Gastroesophageal sphincter (tissue), 4 donors: ENCODE measurements around the gene GNAI2. TPM values are rescaled to one million over a fixed set of nuclear protein-coding genes. Genes with fewer than 3 reads are reported as not detected.

ENCODE experiments used
- ATAC-seq: fragments of 150-250 bp; one replicate; pipeline ENCODE4 v1.9.1; 2016; ENCODE audit warnings: mild to moderate bottlenecking, moderate library complexity
- H3K27ac ChIP-seq, 4 donors: fragments of 200-600 bp; sonication (generic) in 3 of 4; 1 replicate in 3 of 4; 2 replicates in 1 of 4; pipeline ENCODE4 v1.5.1; 2016 to 2019
- H3K27me3 ChIP-seq: fragments of 200-600 bp; sonication (generic); one replicate; pipeline ENCODE4 v1.5.1; 2019
- H3K36me3 ChIP-seq, 2 donors: fragments of 200-600 bp; sonication (generic); one replicate each; pipeline ENCODE4 v1.5.1; 2019; ENCODE audit warnings: control low read depth in 1 of 2
- H3K4me1 ChIP-seq, 3 donors: fragments of 200-600 bp; sonication (generic); 1 replicate in 2 of 3; 2 replicates in 1 of 3; pipeline ENCODE4 v1.5.1; 2016 to 2019; ENCODE audit warnings: control low read depth in 2 of 3
- H3K4me3 ChIP-seq, 2 donors: fragments of 200-600 bp; sonication (generic); one replicate each; pipeline ENCODE4 v1.5.1; 2019; ENCODE audit warnings: mild to moderate bottlenecking in 1 of 2, moderate library complexity in 1 of 2
- H3K9me3 ChIP-seq, 3 donors: fragments of 200-600 bp; sonication (generic); one replicate each; pipeline ENCODE4 v1.5.1; 2017 to 2019; ENCODE audit warnings: control low read depth in 2 of 3
- EP300 ChIP-seq: sonication (generic); formaldehyde crosslinking; IDR thresholded peaks from one replicate; pipeline ENCODE4 v1.6.1; 2017; ENCODE audit warnings: antibody characterized with exemption, mild to moderate bottlenecking
- POLR2A ChIP-seq, 2 donors: fragments of 450-650 bp; IDR thresholded peaks; one replicate each; pipeline ENCODE4 v1.6.1; 2017; ENCODE audit warnings: antibody characterized with exemption in 2 of 2, mild to moderate bottlenecking in 2 of 2, moderate library complexity in 1 of 2
- POLR2AphosphoS5 ChIP-seq: sonication (generic); formaldehyde crosslinking; IDR thresholded peaks from one replicate; pipeline ENCODE4 v1.6.1; 2017; ENCODE audit warnings: antibody characterized with exemption
- WGBS, 2 donors: methylation state at CpG; one replicate each; pipeline ENCODE4 v1.1.5; 2018; ENCODE audit warnings: low coverage in 1 of 2; 5-methylcytosine and 5-hydroxymethylcytosine counted together
- total RNA-seq, 4 donors: library from RNA; depleted of rRNA; stranded (reverse); fragments of >200 nt; gene quantifications; one replicate each; pipeline ENCODE4 v1.1.0, GENCODE V29; 2016
- TF ChIP-seq, protein P1 (sequence below), 4 experiments: fragments of 200-600 bp in 2 of 4; fragments of 450-650 bp in 2 of 4; sonication (generic) in 1 of 4; IDR thresholded peaks; one replicate each; pipeline ENCODE4 v1.5.1; 2017 to 2019; ENCODE audit warnings: antibody characterized with exemption in 4 of 4, mild to moderate bottlenecking in 2 of 4, moderate library complexity in 2 of 4

GNAI2 gene
- total RNA-seq, 4 donors from 2014 or later, result 172 to 262 (median 222) TPM

DNA sequence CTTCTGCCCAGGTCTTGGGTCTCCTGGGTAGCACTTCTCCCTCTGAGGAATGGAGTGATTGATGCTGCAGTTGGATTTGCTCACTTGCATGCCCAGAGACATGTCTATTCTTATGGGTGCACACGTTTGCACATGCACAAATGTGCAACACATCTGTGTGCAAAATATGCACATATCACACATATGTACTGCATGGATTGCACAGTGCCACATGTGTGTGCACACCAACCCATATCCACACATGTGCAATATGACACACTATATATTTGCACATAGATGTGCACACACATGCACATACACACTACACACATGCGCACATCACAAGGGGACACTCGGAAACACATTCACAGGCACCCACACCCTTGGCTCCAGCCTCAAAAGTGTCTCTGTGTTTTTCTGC lies 32.3 kb downstream of the GNAI2 start:
- ATAC-seq, result no peak
- H3K27me3 ChIP-seq, result no peaks in the 10 kb centered on the region
- peaks cover 0 to 97% (median 44%) of the 10 kb centered on the region in 3 donors for H3K4me1 ChIP-seq
- WGBS, 2 donors, result 20 to 40% methylated on average over 2 to 3 of the region's 3 CpGs
- TF ChIP-seq, protein P1, sequence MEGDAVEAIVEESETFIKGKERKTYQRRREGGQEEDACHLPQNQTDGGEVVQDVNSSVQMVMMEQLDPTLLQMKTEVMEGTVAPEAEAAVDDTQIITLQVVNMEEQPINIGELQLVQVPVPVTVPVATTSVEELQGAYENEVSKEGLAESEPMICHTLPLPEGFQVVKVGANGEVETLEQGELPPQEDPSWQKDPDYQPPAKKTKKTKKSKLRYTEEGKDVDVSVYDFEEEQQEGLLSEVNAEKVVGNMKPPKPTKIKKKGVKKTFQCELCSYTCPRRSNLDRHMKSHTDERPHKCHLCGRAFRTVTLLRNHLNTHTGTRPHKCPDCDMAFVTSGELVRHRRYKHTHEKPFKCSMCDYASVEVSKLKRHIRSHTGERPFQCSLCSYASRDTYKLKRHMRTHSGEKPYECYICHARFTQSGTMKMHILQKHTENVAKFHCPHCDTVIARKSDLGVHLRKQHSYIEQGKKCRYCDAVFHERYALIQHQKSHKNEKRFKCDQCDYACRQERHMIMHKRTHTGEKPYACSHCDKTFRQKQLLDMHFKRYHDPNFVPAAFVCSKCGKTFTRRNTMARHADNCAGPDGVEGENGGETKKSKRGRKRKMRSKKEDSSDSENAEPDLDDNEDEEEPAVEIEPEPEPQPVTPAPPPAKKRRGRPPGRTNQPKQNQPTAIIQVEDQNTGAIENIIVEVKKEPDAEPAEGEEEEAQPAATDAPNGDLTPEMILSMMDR (IDR thresholded peaks at IDR 0.05), result no peak
- TF ChIP-seq POLR2A (IDR thresholded peaks at IDR 0.05), result no peak
- no peak for TF ChIP-seq POLR2AphosphoS5
- no peak for TF ChIP-seq EP300
- H3K9me3 ChIP-seq, result no peaks in the 10 kb centered on the region
- H3K36me3 ChIP-seq, result no peaks in the 10 kb centered on the region
- H3K27ac ChIP-seq, result peak overlapping the region in 3 of 4 donors; percentile 95 to 100 (median 98)
- peak overlapping the region in 1 of 2 donors; percentile 68 for H3K4me3 ChIP-seq

DNA sequence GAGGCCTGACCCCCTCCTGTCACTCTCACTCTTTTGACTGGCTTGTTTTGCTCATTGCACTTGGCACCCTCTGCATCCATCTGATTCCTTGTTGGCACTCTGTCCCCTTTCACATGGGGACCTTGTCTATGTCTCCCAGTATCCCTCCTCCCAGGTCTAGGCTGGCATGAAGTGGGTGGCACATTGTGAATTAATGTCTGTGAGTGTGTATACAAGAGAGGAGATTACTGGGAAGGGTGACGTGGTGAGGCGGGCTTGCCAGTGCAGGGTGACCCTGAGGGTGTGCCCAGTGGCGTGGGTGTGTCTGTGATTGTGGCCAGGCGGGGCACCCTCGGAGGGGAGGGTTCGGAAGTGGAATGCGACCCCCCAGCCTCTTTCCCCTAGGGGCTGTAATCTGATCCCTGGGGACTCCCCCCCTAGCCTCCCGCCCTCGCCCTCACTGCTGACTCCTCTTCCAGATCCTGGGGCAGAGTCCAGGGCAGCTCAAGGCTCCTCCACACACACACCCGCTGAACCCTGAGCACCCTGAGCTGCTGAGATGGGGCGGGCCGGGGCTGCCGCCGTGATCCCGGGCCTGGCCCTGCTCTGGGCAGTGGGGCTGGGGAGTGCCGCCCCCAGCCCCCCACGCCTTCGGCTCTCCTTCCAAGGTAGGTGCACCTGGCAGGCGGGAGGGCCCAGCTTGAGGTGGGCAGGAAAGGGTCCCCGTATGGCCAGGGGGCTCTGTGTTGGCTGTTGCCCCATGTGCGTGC lies 32.9 kb downstream of the GNAI2 start, which contains the start of gene SEMA3B:
Gene SEMA3B, plus strand, starts transcription at position 445 of the 749 bp plus-strand sequence. Its CDS starts 94 bp downstream, at position 539.
- peak; percentile 88 for TF ChIP-seq POLR2AphosphoS5
- no peak for TF ChIP-seq POLR2A (IDR thresholded peaks at IDR 0.05)
- peak within 1 kb of the TSS; percentile 95 to 100 (median 98) for H3K27ac ChIP-seq
- no peaks in the 10 kb centered on the region for H3K9me3 ChIP-seq
- H3K4me1 ChIP-seq, result peaks cover 0 to 97% (median 48%) of the 10 kb centered on the region in 3 donors
- peak within 1 kb of the TSS; percentile 7 to 68 for H3K4me3 ChIP-seq
- no peaks in the 10 kb centered on the region for H3K36me3 ChIP-seq
- peak; percentile 15 for ATAC-seq
- WGBS, 2 donors, result 47% methylated on average over 7 of the region's 21 CpGs; no CpG with 5 or more reads in 1 of the 2 donors
- H3K27me3 ChIP-seq, result peaks cover 5% of the 10 kb centered on the region

DNA sequence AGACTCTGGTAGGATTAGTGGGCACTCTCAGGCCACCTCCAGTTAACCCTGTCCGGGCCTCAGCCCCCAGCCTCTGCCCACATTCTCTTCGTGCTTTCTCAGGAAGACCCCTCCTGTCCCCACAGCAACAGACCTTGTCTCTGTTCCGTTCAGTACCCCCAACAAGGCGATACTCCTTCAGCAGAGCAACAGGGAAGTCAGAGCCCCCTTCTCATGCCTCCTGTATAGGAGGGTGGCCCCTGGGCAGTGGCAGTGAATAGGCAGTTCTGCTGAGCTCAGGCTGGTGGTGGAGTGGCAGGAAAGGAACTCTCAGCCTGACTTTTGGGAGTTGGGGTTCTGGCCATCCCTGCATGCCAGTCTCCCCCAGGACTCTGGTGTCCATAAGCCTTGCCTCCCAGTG lies 33.5 kb downstream of the GNAI2 start:
- H3K27me3 ChIP-seq, result peaks cover 6% of the 10 kb centered on the region
- peaks cover 0 to 97% (median 48%) of the 10 kb centered on the region in 3 donors for H3K4me1 ChIP-seq
- H3K4me3 ChIP-seq, result peak overlapping the region; percentile 7 to 68
- H3K27ac ChIP-seq, result peak overlapping the region; percentile 16 to 100 (median 96)
- peaks cover 0 to under 1% of the 10 kb centered on the region in 2 donors for H3K36me3 ChIP-seq
- no peak for ATAC-seq
- H3K9me3 ChIP-seq, result no peaks in the 10 kb centered on the region
- TF ChIP-seq, protein P1 (IDR thresholded peaks at IDR 0.05), result no peak
- TF ChIP-seq POLR2A (IDR thresholded peaks at IDR 0.05) (no peak), EP300 (no peak), POLR2AphosphoS5 (no peak)
- WGBS, 2 donors, result no CpG with 5 or more reads among the region's 4 CpGs

DNA sequence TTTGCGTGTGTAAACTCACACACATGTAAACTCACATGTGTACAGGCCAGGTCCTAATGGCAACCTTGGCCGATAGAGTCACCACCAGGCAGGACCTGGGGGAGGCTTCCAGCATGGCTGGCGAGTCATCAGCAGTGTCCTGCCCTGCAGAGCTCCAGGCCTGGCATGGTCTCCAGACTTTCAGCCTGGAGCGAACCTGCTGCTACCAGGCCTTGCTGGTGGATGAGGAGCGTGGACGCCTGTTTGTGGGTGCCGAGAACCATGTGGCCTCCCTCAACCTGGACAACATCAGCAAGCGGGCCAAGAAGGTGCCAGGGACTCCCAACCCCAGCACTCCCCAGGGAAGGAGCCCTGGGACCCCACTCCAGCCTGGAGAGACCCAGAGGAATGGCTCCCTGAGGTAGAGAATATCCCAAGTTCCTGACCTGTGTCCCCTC lies 34.0 kb downstream of the GNAI2 start:
- H3K27ac ChIP-seq, result peak overlapping the region in 3 of 4 donors; percentile 95 to 100 (median 98)
- peaks cover 0 to 6% of the 10 kb centered on the region in 2 donors for H3K36me3 ChIP-seq
- peaks cover 0 to 97% (median 47%) of the 10 kb centered on the region in 3 donors for H3K4me1 ChIP-seq
- TF ChIP-seq, protein P1 (IDR thresholded peaks at IDR 0.05), result no peak
- TF ChIP-seq POLR2AphosphoS5 (no peak), POLR2A (IDR thresholded peaks at IDR 0.05) (no peak), EP300 (no peak)
- peaks cover 12% of the 10 kb centered on the region for H3K27me3 ChIP-seq
- H3K9me3 ChIP-seq, result no peaks in the 10 kb centered on the region
- no peak for ATAC-seq
- WGBS, 2 donors, result no CpG with 5 or more reads among the region's 8 CpGs
- peak overlapping the region in 1 of 2 donors; percentile 68 for H3K4me3 ChIP-seq

DNA sequence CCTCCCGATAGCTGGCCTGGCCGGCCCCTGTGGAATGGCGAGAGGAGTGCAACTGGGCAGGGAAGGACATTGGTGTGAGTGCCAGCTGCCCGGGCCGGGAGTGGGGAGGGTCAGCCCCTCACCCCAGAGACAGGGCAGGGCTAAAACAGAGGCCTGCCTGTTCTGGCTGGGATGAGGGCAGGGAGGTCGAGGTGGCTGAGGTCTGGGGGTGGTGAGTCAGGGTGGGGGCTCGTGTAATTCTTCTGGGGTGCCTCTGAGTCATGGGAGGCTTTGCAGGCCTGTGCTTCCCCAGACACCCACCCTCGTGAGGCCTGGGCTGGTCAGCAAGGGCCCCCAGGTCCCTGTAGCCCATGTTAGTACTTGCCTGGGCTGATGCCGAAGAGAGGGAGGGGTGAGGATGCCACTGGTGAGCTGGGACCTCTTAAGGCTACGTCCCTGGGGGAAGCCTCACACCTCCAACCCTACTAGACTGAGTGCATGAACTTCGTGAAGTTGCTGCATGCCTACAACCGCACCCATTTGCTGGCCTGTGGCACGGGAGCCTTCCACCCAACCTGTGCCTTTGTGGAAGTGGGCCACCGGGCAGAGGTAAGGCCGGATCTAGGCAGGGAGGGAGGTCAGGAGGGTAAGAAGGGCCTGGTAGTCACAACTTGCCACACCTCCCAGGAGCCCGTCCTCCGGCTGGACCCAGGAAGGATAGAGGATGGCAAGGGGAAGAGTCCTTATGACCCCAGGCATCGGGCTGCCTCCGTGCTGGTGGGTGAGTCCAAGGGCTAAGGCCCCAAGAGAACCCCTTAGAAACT lies 34.6 kb downstream of the GNAI2 start:
- WGBS, 2 donors, result 60% methylated on average over 1 of the region's 19 CpGs; no CpG with 5 or more reads in 1 of the 2 donors
- peaks cover 0 to 97% (median 41%) of the 10 kb centered on the region in 3 donors for H3K4me1 ChIP-seq
- H3K36me3 ChIP-seq, result peaks cover 0 to 12% of the 10 kb centered on the region in 2 donors
- no peak for ATAC-seq
- H3K27me3 ChIP-seq, result peaks cover 18% of the 10 kb centered on the region
- H3K4me3 ChIP-seq, result peak overlapping the region in 1 of 2 donors; percentile 68
- H3K27ac ChIP-seq, result peak overlapping the region in 3 of 4 donors; percentile 95 to 100 (median 98)
- H3K9me3 ChIP-seq, result no peaks in the 10 kb centered on the region
- no peak for TF ChIP-seq EP300
- TF ChIP-seq POLR2AphosphoS5, result peak; percentile 27
- TF ChIP-seq POLR2A (IDR thresholded peaks at IDR 0.05), result no peak
- TF ChIP-seq, protein P1 (IDR thresholded peaks at IDR 0.05), result no peak
